DOHH2 (cell line): Measurements from ENCODE around the gene MARK4.

Experiments
- EZH2phosphoT487 ChIP-seq: fragments of 200-600 bp; sonication (generic); IDR thresholded peaks from 2 replicates; pipeline ENCODE4 v1.6.1; 2017; ENCODE audit warnings: borderline replicate concordance, mild to moderate bottlenecking, antibody characterized with exemption, low read length, moderate library complexity, mixed read lengths
- TF ChIP-seq, protein P1 (sequence below): fragments of 200-600 bp; sonication (generic); IDR thresholded peaks from one replicate; pipeline ENCODE4 v1.5.1; 2014; ENCODE audit warnings: antibody characterized with exemption, mild to moderate bottlenecking, low read depth, low read length; ENCODE audit not compliant: poor library complexity, severe bottlenecking

- TF ChIP-seq, protein P1, sequence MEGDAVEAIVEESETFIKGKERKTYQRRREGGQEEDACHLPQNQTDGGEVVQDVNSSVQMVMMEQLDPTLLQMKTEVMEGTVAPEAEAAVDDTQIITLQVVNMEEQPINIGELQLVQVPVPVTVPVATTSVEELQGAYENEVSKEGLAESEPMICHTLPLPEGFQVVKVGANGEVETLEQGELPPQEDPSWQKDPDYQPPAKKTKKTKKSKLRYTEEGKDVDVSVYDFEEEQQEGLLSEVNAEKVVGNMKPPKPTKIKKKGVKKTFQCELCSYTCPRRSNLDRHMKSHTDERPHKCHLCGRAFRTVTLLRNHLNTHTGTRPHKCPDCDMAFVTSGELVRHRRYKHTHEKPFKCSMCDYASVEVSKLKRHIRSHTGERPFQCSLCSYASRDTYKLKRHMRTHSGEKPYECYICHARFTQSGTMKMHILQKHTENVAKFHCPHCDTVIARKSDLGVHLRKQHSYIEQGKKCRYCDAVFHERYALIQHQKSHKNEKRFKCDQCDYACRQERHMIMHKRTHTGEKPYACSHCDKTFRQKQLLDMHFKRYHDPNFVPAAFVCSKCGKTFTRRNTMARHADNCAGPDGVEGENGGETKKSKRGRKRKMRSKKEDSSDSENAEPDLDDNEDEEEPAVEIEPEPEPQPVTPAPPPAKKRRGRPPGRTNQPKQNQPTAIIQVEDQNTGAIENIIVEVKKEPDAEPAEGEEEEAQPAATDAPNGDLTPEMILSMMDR, result no peak
- no peak for TF ChIP-seq EZH2phosphoT487
These were observed 5.2 kb upstream of the MARK4 start for GRCh38 chr19:45245826-45246225.
